Measurements from ENCODE around the gene LGALS13.

GRCh38 chr19:39555883-39556282 is 46.4 kb upstream of the LGALS13 start:
- TF ChIP-seq CTCF (IDR thresholded peaks at IDR 0.05) (no peak), POLR2A (IDR thresholded peaks at IDR 0.05) (no peak)

All from upper lobe of left lung (tissue), 4 donors.